BJ (cell line): ENCODE results near the gene RALGAPB. TPM values are rescaled to one million over a fixed set of nuclear protein-coding genes. Genes with fewer than 3 reads are reported as not detected.

Experiments
- CTCF ChIA-PET: fragments of 350-600 bp; formaldehyde crosslinking; extraction: SDS; loops from one replicate; lab custom pipeline; 2021; ENCODE audit warnings: antibody characterized with exemption, inconsistent platforms; lab: Yijun Ruan, JAX
- POLR2A ChIA-PET: fragments of 300-600 bp; sonication (Branson Sonifier 250); formaldehyde crosslinking; extraction: SDS; loops from one replicate; lab custom pipeline; 2021; ENCODE audit warnings: antibody characterized with exemption; lab: Charles Lee
- DNase-seq: peaks from one replicate; pipeline ENCODE4 v3.0.0-alpha.2; 2011; ENCODE audit warnings: low read depth
- H3K27me3 ChIP-seq: 2 replicates; pipeline ENCODE4 v1.6.0; 2011; ENCODE audit warnings: low read length; ENCODE audit not compliant: control insufficient read depth, insufficient read depth
- H3K36me3 ChIP-seq: 2 replicates; pipeline ENCODE4 v1.5.1; 2011; ENCODE audit warnings: low read length; ENCODE audit not compliant: control insufficient read depth, insufficient read depth
- H3K4me3 ChIP-seq: 2 replicates; pipeline ENCODE4 v1.5.1; 2011; ENCODE audit warnings: low read depth, mild to moderate bottlenecking, control low read depth, low read length
- polyA plus RNA-seq: library from polyadenylated mRNA; depleted of rRNA; stranded (reverse); fragments of >200 nt; gene quantifications from 2 replicates; pipeline ENCODE4 v1.2.3, GENCODE V29; 2011
- TF ChIP-seq, protein P1 (sequence below): IDR thresholded peaks from 2 replicates; pipeline ENCODE4 v1.5.1; 2011; ENCODE audit warnings: low read depth, mild to moderate bottlenecking, control low read depth, inconsistent platforms, low read length, moderate library complexity; ENCODE audit not compliant: insufficient read depth

Gene RALGAPB
- polyA plus RNA-seq, 1 experiment: 14.8 TPM

DNA sequence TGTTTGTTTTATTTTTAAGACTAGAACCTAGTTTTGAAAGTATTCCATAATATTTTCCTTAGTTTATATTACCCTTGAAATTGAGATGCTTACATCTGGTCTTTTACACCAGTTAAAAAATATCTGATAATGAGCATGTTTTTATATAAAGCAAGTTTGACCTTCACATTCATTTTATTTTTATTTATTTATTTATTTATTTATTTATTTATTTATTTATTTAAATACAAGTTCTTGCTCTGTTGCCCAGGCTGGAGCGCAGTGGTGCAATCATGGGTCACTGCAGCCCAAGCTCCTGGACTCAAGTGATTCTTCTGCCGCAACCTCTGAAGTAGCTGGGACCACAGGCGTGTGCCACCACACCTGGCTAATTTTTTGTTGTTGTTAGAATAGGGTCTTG lies 55.5 kb downstream of the RALGAPB start:
- H3K36me3 ChIP-seq: peaks cover 1% of the 10 kb centered on the region

DNA sequence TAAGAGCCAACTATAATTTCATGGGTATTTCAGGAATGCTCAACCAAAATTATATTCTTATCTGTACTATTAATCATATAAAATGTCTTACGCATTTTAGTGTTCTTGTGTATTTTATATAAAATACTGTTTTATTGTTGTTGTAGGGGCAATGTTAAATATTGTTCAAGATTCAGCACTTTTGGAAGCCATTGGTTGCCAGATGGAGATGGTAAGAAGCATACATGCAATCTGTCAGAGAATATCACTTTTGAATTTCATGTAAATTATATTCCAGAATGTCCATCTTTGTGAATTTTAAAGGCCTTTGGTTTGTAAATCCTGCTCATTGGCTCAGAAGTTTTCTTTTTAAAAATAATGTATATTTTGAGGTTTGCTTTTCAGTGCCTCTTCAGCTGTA lies 58.4 kb downstream of the RALGAPB start:
- peaks cover 8% of the 10 kb centered on the region for H3K36me3 ChIP-seq
- ChIA-PET POLR2A (no interaction called here), CTCF (no interaction called here)
- DNase-seq: no peak
- TF ChIP-seq, protein P1, sequence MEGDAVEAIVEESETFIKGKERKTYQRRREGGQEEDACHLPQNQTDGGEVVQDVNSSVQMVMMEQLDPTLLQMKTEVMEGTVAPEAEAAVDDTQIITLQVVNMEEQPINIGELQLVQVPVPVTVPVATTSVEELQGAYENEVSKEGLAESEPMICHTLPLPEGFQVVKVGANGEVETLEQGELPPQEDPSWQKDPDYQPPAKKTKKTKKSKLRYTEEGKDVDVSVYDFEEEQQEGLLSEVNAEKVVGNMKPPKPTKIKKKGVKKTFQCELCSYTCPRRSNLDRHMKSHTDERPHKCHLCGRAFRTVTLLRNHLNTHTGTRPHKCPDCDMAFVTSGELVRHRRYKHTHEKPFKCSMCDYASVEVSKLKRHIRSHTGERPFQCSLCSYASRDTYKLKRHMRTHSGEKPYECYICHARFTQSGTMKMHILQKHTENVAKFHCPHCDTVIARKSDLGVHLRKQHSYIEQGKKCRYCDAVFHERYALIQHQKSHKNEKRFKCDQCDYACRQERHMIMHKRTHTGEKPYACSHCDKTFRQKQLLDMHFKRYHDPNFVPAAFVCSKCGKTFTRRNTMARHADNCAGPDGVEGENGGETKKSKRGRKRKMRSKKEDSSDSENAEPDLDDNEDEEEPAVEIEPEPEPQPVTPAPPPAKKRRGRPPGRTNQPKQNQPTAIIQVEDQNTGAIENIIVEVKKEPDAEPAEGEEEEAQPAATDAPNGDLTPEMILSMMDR: no peak
- H3K4me3 ChIP-seq: no peak overlapping the region
- H3K27me3 ChIP-seq: no peaks in the 10 kb centered on the region

More for the DNA sequence above, 55.5 kb downstream of the RALGAPB start:
- POLR2A ChIA-PET: no interaction called here
- Histone ChIP-seq H3K4me3 (no peak overlapping the region), H3K27me3 (no peaks in the 10 kb centered on the region)
- TF ChIP-seq, protein P1: no peak
- CTCF ChIA-PET: no interaction called here
- DNase-seq: no peak

DNA sequence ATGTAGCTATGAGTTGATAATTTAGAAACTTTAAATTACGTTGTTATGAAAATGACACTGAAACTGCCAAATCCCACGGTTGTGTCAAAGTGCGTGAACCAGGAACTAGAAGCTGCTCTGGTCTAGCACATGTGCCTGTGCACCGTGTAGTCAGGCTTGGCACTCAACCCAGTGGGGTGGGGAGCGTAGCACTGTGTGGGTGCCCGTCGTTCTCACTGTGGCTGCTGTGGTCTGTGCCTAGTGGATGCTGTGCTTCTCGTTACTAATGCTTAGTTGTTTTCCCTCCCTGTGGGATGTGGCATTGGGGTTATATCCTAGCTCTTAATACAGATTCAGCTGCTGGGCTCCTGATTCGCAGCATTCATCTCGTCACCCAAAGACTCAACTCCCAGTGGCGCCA lies 62.1 kb downstream of the RALGAPB start:
- CTCF ChIA-PET: no interaction called here
- Histone ChIP-seq H3K4me3 (no peak overlapping the region), H3K36me3 (peaks cover 8% of the 10 kb centered on the region), H3K27me3 (no peaks in the 10 kb centered on the region)
- no peak for DNase-seq
- TF ChIP-seq, protein P1: no peak
- POLR2A ChIA-PET: no interaction called here

DNA sequence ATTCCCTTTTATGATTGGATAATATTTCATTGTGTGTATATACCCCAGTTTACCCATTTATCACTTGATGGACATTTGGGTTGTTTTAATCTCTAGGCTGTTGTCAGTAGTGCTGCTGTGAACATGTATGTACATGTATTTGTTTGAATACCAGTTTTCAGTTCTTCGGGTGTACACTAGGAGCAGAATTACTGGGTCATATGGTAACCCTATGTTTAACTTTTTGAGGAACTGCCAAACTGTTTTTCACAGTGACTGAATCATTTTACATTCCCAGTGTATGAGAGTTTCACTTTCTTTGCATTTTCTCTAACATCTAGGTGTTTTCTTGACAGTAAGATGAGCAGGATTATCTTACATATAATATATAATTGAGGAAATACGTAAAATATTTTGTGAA lies 63.7 kb downstream of the RALGAPB start:
- Histone ChIP-seq H3K36me3 (peaks cover 12% of the 10 kb centered on the region), H3K4me3 (no peak overlapping the region), H3K27me3 (no peaks in the 10 kb centered on the region)
- POLR2A ChIA-PET: no interaction called here
- CTCF ChIA-PET: interaction anchor here (1.3 kb wide), 1 partner anchor 14 kb away, joined by 4 read pairs; no protein-coding TSS in a partner anchor
- TF ChIP-seq, protein P1: no peak
- DNase-seq: no peak

DNA sequence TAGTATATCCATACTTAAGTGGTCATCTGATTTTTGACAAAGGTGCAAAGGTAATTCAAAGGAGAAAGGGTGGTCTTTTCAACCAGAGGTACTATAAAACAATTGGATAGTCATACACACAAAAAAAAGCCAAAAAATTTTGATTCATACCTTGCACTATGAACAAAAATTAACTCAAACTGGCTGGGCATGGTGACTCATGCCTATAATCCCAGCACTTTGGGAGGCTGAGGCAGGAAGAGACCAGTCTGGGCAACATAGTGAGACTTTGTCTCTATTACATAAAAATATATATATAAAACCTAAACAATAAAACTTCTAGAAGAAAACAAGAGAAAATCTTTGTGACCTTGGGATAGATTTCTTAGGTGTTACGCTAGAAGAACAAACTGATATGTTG lies 64.5 kb downstream of the RALGAPB start:
- TF ChIP-seq, protein P1: no peak
- Histone ChIP-seq H3K4me3 (no peak overlapping the region), H3K36me3 (peaks cover 14% of the 10 kb centered on the region), H3K27me3 (no peaks in the 10 kb centered on the region)
- DNase-seq: no peak
- ChIA-PET POLR2A (no interaction called here), CTCF (no interaction called here)
